ENCODE measurements around the gene PCYT1A.
A peak's percentile ranks its signal among the peaks of the same experiment; 100 is the strongest.

The PCYT1A gene

GRCh38 chr3:196236223-196236622, 51.3 kb downstream of the PCYT1A start:
- ATAC-seq: no peak
- no peak for DNase-seq

- ATAC-seq (no peak), DNase-seq (no peak)
Observed at GRCh38 chr3:196235452-196236122, 51.9 kb downstream of the PCYT1A start.

GRCh38 chr3:196232882-196233251, 54.7 kb downstream of the PCYT1A start:
- no peak for DNase-seq
- peak; percentile 41 for ATAC-seq

- ATAC-seq (peak; percentile 79), DNase-seq (no peak)
Observed at GRCh38 chr3:196232154-196232881, 55.2 kb downstream of the PCYT1A start.

GRCh38 chr3:196227629-196228493, 59.7 kb downstream of the PCYT1A start:
- DNase-seq: no peak
- no peak for ATAC-seq

GRCh38 chr3:196227121-196227561, 60.4 kb downstream of the PCYT1A start:
- DNase-seq: no peak
- no peak for ATAC-seq

GRCh38 chr3:196225763-196226364, 61.7 kb downstream of the PCYT1A start:
- DNase-seq (no peak), ATAC-seq (no peak)

- ATAC-seq (no peak), DNase-seq (no peak)
Observed at GRCh38 chr3:196225086-196225485, 62.4 kb downstream of the PCYT1A start.

- no peak for DNase-seq
- ATAC-seq: no peak
Observed at GRCh38 chr3:196222876-196223595, 64.5 kb downstream of the PCYT1A start.

GRCh38 chr3:196220991-196221390, 66.5 kb downstream of the PCYT1A start:
- DNase-seq: no peak
- no peak for ATAC-seq

- ATAC-seq: no peak
- no peak for DNase-seq
Observed at GRCh38 chr3:196220587-196220986, 66.9 kb downstream of the PCYT1A start.

- ATAC-seq (no peak), DNase-seq (no peak)
Observed at GRCh38 chr3:196219970-196220311, 67.6 kb downstream of the PCYT1A start.

- DNase-seq (peak; percentile 59), ATAC-seq (peak; percentile 88)
Observed at GRCh38 chr3:196219194-196219969, 68.1 kb downstream of the PCYT1A start.

GRCh38 chr3:196218155-196218712, 69.3 kb downstream of the PCYT1A start:
- ATAC-seq: no peak
- DNase-seq: no peak

GRCh38 chr3:196217307-196218154, 70.0 kb downstream of the PCYT1A start:
- ATAC-seq (no peak), DNase-seq (no peak)

- DNase-seq: no peak
- ATAC-seq: no peak
Observed at GRCh38 chr3:196216681-196217211, 70.8 kb downstream of the PCYT1A start.

- no peak for DNase-seq
- no peak for ATAC-seq
Observed at GRCh38 chr3:196216089-196216564, 71.4 kb downstream of the PCYT1A start, which contains the start of gene SLC51A. Gene SLC51A, plus strand, starts transcription at chr3:196216534. Its CDS starts 179 bp downstream, at chr3:196216713.

- ATAC-seq (no peak), DNase-seq (no peak)
Observed at GRCh38 chr3:196215493-196216020, 72.0 kb downstream of the PCYT1A start.

Data from stimulated activated naive CD8-positive, alpha-beta T cell treated with anti-CD3 and anti-CD28 coated beads, Interleukin-15, Interleukin-2, amounts not matched to agents 100 U/mL and 50 U/mL, for 24 hours (primary cell).